Mucosa of gallbladder (tissue), 1 donor: ENCODE data around the gene SDC4. TPM values are rescaled to one million over a fixed set of nuclear protein-coding genes. Genes with fewer than 3 reads are reported as not detected.

Experiments used
- DNase-seq: peaks from one replicate; pipeline ENCODE4 v3.0.0-alpha.2; 2020; ENCODE audit warnings: low spot score
- total RNA-seq: library from RNA; stranded (reverse); gene quantifications from one replicate; pipeline ENCODE4 v1.2.1, GENCODE V29; 2021
- donor health status: DM: no; HTN: no; CAD: no.

The SDC4 gene
- total RNA-seq, 1 donor from 2014 or later, result 118 TPM

DNA sequence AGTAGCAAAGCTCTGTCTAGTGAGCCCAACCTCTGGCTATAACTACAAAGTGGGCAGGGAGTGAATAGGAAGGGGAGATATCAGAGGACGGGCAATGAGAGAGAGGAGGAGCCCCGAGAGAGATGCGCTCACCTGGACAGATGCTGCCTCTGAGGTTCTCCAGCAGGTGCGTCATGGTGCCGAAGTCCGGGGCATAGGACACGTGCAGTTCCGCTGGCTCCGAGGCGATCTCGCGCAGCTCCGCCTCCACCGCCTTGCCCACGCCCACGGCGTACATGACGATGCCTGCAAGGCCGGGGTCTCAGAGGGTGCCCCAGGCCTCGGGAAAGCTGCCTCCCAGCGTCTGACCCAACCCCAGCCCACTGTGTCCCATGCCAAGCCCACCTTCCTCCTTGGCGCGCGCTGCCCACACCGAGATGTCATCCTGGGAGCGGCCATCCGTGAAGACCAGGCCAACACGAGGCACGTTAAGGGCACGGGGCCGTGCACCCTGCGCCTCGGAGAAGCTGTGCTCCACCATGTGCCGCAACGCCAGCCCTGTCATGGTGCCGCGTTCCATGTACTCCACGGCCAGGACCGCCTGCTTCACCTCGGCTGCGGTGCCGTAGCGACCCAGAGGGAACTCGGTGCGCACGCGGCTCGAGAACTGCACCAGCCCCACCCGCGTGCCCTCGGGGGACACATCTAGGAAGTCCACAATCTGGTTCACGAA is 50.3 kb downstream of the SDC4 start:
- no peak for DNase-seq

DNA sequence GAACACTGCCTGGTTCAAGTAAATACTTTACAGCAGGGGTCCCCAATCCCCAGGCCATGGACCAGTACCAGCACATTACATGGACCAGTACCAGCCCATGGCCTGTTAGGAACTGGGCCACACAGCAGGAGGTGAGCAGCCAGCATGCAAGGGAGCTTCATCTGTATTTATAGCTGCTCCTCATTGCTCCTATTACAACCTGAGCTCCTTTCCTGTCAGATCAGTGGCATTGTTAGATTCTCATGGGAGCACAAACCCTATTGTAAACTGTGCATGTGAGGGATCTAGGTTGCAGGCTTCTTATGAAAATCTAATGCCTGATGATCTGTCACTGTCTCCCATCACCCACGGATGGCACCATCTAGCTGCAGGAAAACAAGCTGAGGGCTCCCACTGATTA is 53.6 kb downstream of the SDC4 start:
- no peak for DNase-seq

GRCh38 chr20:45294003-45294368 is 54.2 kb downstream of the SDC4 start:
- no peak for DNase-seq

DNA sequence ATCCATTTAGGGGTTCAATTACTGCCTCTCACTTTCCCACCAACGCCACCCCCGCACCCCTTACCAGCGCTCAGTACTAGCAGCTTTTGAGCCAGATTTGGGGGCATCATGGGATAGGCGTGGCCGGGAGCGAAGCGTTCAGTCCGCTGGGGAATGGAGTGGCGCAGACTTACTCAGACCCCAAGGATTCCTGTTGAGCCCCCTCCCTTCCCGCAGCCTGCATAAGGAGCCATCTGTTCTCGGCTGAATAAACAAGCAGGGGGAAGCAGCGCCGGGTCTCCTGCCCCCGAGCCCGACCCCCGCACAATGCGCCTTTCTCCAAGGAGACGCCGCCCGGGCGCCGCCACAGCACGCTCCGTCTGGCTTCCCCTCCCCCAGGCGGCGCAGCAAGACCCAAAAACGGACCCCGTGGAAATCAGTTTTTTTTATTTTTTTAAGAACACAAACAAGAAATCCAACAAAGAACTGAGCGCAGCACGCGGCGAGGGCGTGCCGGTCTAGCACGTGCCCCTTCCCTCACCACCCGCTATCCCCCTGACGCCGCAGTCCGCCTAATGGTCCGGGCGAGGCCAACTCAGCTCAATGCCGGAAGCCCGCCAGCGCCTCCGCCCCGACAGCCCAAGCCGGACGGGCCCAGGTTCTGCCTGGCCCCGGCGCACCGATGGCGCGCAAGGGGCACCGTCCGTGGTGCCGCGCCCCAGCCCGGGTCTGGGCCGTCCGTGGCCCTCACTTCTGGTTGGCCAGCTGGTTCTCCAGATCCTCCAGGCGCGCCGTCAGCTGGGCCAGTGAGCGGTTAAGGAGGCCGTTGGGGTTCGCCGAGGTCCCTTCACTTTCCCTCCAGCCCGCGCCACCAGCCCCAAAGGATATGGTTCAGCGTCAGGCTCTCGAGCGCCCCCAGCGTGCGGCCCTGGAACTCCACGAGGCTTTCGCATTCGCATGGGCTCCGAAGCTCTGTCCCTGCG is 54.9 kb downstream of the SDC4 start:
- DNase-seq, result peak; percentile 80

- no peak for DNase-seq
Measured at GRCh38 chr20:45292343-45292742, 55.9 kb downstream of the SDC4 start.

GRCh38 chr20:45291526-45291925 is 56.7 kb downstream of the SDC4 start:
- no peak for DNase-seq

- peak; percentile 86 for DNase-seq
Measured at GRCh38 chr20:45290677-45291355, 57.4 kb downstream of the SDC4 start.

GRCh38 chr20:45289942-45290676 is 58.1 kb downstream of the SDC4 start:
- no peak for DNase-seq

DNA sequence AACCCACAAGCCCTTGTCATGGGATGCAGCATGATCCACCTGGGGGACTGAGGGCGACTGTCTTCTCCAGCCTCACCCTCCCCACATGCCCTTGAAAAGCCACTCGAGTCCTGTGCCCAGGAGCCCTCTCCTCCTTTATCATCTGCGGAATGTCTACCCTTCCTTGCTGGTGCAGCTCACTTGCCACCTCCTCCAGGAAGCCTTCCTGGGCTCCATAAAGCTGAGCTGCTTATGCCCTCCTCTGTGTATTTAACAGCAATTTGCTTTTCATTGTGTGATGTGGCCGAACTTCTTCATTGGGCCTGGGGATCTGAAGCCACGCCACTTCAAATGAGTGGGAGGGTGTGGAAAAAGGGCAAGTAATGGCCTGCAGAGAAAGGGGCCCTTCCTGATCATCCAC is 59.4 kb downstream of the SDC4 start:
- no peak for DNase-seq

DNA sequence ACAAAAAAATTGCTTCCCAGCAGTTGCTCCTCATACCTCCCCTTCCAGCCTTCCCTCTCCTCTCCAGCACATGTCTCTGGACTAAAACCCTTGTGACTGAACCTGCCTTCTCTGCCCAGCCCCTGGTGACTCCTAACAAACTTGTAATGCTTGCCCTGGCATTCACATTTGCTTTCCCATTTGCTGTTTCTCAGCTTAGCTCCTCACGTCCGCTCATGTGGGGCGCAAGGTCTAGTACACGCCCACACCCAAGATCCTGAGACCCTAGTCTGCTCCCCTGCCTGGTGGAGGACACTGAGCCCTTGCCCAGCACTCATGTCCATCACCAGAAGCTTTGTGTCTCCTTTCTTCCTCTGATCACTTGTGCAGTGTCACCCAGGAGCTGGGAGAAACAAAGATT is 59.8 kb downstream of the SDC4 start:
- no peak for DNase-seq

DNA sequence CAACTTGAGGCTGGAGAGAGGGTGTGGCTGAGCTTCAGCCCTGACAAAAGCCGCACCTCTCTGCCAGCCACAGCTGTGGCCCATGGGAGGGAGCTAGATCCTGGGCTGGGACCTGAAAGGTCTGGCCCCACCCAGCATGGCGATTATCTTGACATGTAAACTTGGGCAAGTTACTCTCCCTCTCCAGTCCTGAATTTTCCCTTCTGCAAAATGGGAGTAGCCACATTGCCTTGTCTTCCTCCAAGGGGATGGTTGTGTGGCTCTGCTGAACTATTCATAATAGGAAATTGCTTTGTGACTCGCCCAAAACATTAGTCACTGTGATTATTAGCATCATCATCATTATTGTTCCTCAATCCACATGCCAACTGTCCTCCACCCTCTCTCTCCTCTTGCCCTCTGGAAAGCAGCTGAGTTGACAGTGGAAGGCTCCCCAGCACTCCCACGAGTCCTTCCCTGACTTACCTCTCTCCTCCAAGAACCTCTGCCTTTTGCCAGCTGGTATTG is 64.6 kb downstream of the SDC4 start:
- no peak for DNase-seq

DNA sequence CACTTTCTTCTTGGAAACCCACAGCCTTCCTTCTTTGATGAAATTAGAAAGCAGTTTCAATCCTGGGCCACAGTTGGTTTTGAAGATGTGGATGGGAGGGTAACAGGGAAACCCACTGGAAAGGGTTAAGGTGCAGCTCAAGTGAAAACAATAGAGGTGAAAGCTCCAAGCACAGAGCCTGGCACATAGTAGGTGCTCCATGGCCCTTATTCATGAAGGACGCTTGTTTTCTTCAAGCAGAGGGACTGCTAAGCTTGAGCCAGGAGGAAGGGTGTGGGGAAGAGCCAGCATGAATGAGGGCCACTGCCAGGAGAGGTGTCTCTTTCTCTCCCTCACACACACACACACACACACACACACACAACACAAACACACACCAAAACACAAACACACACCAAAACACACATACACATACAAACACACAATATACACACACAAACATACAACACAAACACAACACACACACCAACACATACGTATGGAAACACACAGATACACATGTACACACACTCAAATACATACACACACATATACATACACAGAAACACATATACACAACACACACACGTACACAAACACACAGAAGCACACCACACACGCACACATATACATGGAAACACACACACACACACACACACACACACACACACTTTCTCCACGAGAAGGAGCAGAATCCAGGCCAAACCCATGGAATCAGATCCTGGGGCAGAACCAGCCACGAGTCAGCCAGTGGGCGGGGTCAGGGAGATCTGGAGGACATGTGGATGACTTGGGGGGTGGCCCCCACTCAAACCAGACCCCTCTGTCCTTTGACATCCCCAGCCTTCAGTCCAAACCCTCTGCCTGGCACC is 65.3 kb downstream of the SDC4 start:
- DNase-seq, result no peak

GRCh38 chr20:45279992-45280391 is 68.2 kb downstream of the SDC4 start:
- no peak for DNase-seq

DNA sequence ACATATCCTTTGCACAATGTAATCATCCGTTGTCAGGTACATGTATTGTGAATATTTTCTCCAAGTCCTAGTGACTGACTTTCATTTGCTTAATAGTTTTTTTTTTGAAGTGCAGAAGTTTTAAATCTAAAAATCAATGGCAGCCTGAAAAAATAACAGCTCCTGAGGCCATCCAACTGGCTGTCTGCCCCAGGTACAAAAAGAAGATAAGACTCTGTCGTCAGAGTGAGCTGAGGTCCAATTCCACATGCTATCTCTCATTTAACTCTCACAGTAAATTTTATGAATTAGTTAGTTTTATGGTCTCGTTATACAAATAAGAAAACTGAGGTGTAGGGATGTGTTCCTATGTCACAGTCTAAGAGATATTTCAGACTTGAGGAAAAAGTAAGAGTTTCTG is 72.9 kb downstream of the SDC4 start:
- no peak for DNase-seq

Other genes starting within 250 kb of the SDC4 start
- 11.2 TPM for gene KCNS1, start 247.3 kb downstream of the SDC4 start, total RNA-seq
- not detected for gene WFDC5, start 233.2 kb downstream of the SDC4 start, total RNA-seq
- gene WFDC12, start 224.0 kb downstream of the SDC4 start, total RNA-seq, result not detected
- not detected for gene PI3, start 173.5 kb downstream of the SDC4 start, total RNA-seq
- gene SEMG1, start 141.4 kb downstream of the SDC4 start, total RNA-seq, result 1.1 TPM
- gene SEMG2, start 127.1 kb downstream of the SDC4 start, total RNA-seq, result not detected
- gene SLPI, start 93.9 kb downstream of the SDC4 start, total RNA-seq, result 548 TPM
- gene RBPJL, start 41.6 kb downstream of the SDC4 start, total RNA-seq, result 0.26 TPM
- gene MATN4, start 40.1 kb downstream of the SDC4 start, total RNA-seq, result 0.09 TPM
- gene SYS1, start 14.7 kb upstream of the SDC4 start, total RNA-seq, result 41.3 TPM
- gene TP53TG5, start 29.9 kb upstream of the SDC4 start, total RNA-seq, result not detected
- 48.0 TPM for gene DBNDD2, start 59.9 kb upstream of the SDC4 start, total RNA-seq
- gene PIGT, start 67.7 kb upstream of the SDC4 start, total RNA-seq, result 98.3 TPM
- gene WFDC2, start 121.3 kb upstream of the SDC4 start, total RNA-seq, result 144 TPM
- not detected for gene SPINT3, start 167.2 kb upstream of the SDC4 start, total RNA-seq
- gene WFDC6, start 191.1 kb upstream of the SDC4 start, total RNA-seq, result not detected
- not detected for gene EPPIN, start 199.0 kb upstream of the SDC4 start, total RNA-seq
- gene WFDC8, start 230.9 kb upstream of the SDC4 start, total RNA-seq, result not detected